ENCODE results near the gene TUBG1.
"Not testable (repeated sequence)": the region's sequence is repeated elsewhere in the genome, so short reads cannot be mapped to it uniquely, and the experiment has no call there.

Gene TUBG1

DNA sequence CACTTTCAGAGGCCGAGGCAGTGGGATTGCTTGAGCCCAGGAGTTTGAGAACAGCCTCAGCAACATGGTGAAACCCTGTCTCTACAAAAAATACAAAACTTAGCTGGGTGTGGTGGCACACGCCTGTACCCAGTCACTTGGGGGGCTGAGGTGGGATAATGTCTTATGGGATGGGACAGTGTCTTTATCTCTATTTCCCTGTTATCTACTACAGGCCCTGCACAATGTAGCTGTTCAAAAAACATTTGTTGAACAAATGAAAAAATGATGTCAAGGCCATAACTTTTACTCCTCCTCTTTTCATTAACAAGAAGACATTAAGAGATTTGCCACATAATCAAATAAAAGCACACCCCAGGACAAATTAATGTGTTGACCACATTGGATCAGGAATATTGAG lies 13.8 kb downstream of the TUBG1 start:
- no peak for FAIRE-seq
- DNase-seq (ENCODE audit: low spot score) = no peak

DNA sequence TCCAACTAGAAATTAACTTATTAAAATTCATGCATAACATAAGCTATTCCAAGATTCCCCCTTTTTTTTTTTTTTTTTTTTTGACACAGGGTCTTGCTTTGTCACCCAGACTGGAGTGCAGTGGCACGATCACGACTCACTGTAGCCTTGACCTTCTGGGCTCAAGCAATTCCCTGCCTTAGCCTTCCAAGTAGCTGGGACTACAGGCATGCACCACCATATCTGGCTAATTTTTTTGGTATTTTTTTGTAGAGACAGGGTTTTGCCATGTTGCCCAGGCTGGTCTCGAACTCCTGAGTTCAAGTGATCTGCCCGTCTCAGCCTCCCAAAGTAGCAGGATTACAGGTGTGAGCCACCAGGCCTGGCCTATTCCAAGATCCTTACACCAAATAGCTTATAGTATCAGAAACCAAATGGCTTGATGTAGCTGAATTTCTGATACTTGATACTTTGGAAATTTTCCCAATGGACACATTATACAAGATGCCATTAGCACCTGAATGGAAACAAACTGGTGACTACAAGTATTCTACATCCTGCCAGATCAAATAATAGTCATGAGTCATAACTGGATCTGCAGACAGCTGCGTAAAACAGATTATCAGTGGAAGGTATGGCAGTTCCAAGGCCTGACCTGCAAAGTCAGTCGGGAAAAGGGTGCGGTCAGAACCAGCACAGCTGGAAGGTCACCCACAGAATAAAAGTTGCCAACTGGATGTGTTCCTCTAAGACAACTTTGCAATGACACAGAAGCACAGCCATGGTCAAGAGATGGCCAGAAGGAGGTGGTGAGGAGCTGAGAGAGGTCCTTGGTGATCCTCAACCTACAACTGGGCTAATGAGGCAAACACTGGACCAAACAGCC lies 14.5 kb downstream of the TUBG1 start:
- DNase-seq (ENCODE audit: low spot score) = peak; percentile 62
- no peak for FAIRE-seq

DNA sequence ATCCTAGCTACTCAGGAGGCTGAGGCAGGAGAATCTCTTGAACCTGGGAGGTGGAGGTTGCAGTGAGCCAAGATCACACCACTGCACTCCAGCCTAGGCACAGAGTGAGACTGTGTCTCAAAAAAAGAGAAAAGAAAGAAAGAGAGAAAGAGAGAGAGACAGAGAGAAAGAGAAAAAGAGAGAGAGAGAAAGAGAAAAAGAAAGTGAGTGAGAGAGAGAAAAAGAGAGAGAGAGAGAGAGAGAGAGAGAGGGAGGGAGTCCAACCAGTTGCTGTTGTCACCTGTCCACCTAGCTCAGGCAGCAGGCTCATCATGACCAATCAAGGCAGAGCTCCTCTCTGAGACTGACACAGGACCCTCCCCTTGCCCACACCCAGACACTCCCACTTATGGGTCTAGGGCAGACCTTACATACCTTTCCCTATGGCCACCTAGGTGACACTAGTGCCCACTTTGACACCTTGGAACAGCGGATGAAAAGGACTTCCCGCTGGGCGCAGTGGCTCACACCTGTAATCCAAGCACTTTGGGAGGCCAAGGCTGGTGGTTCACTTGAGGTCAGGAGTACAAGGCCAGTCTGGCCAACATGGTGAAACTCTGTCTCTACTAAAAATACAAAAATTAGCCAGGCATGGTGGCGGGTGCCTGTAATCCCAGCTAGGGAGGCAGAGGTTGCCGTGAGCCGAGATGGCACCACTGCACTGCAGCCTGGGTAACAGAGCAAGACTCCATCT lies 17.7 kb downstream of the TUBG1 start:
- FAIRE-seq; DNase-seq (ENCODE audit: low spot score): not testable (repeated sequence)

DNA sequence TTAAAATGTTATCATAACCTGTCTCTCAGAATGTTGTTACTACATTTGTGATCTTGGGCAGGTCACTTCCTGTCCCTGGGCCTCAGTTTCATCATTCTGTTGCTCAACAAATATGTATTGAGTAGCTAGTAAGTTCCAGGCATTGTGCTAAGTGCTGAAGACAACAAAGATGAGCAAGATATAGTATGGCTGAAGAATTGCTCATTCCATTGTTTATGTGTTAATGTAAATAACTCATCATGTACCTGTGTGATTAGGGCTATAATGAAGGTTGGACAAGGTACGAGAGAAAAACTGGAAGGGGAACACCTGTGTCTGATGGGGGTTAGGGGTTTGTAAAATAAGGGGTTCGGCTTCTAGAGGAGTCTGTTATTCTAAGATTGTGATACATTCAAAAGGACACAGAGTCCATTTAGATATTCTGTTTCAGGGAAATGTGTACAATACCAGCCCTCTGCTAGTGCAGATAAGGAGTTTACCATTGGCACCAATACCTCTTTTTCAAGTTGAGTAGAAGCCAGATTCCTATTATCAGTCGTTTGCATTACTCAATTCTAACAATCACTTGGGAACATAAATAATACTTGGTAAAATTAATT lies 20.0 kb downstream of the TUBG1 start:
- FAIRE-seq = no peak
- DNase-seq (ENCODE audit: low spot score) = no peak

DNA sequence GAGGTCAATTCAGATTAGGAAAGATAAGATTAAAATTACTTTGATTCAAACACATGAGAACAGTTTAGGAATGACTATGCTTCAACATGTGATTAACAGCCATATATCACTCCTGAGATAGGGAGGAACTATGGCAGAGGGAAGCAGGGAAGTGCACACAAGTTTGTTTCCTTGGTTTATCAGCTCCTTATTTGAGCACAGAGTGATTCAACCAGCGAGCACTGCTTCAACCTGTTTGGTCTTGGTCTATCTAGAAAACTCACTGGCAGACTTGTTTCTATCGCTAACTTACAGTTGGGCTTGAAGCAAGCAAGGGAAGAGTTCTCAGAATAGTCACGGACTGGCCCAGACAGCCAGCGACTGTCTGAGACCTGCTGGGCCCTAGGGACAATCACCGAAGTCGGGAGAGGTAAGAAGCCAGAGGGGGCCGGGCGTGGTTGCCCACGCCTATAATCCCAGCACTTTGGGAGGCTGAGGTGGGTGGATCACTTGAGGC lies 23.5 kb downstream of the TUBG1 start:
- FAIRE-seq = no peak
- DNase-seq (ENCODE audit: low spot score) = no peak

DNA sequence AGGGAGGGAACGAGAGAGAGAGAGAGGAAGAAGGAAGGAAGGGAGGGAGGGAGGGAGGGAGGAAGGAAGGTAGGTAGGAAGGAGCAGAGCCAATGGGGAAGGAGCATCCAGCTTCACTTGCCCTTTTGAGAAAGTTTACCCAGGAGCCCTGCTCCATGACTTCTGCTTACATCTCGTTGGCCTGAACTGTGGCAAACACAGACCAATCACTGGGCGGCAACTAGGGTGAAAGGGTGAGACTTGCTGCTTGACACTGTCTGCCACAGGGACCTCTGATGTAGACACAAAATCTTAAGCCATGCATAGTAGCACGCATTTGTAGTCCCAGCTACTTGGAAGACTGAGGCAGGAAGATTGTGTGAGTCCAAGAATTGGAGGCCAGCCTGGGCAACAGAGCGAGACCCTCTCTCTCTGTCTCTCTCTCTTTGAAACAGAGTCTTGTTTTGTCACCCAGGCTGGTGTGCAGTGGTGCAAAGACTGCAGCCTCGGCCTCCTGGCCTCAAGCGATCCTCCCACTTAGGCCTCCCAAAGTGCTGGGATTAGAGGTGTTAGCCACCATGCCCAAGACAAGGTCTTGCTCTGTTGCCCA lies 30.1 kb downstream of the TUBG1 start:
- DNase-seq (ENCODE audit: low spot score) = no peak

DNA sequence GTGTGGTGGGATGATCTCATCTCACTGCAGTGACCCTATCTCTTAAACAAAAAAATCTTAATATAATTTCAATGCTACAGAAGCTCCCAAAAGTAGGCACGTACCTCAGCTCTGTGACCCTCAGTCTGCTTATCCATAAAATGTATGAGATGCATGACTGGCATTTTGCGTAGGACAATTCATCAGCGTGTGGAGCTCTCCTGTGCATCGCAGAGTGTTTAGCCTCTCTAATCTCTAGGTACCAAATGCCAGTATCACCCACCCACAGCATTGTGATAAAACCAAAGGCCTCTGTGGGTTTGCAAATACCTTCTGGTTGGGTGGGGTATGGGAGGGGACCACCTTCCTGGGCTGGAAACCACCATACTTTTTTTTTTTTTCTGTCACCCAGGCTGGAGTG lies 30.6 kb downstream of the TUBG1 start:
- no peak for DNase-seq (ENCODE audit: low spot score)
- no peak for FAIRE-seq

More for the DNA sequence above, 30.1 kb downstream of the TUBG1 start:
- no peak for FAIRE-seq

DNA sequence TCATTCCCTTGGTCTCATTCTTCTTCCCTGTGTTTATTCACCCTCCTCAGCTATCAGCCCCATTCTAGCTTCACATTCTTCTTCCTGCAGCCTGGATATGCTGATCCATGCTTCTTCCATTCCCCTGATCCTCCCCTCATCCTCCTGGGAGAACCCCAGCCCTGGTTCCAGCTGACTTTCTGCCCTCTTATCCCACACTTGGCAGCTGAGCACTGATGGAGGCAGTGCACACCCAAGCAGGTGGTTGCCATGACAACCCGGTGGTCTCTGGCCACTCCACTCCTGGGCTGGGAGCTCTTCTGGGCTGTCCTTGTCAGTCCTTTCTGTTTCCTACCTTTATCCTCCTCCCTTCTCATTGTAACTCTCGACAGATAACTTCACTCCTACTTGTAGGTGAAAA lies 32.9 kb downstream of the TUBG1 start:
- FAIRE-seq (no peak), DNase-seq (ENCODE audit: low spot score) (no peak)

DNA sequence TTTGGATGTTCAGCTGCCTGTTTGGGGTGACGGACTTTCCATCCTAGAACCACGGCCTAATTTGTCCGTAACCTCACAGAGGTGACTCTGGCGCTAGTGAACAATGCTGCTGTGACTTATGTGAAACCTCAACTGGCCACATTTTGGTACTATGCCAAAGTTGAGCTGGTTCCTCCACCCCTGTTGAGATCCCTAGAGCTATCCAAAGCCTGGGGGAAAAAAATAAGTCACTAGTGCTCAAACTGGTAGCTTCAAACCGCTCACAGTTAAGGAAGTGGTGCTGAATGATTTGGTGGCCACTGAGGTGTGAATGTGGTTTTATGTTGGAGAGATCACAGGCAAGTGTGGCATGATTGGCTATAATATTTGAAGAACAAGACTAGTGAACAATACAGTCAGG lies 38.3 kb downstream of the TUBG1 start:
- DNase-seq (ENCODE audit: low spot score) (no peak), FAIRE-seq (no peak)

DNA sequence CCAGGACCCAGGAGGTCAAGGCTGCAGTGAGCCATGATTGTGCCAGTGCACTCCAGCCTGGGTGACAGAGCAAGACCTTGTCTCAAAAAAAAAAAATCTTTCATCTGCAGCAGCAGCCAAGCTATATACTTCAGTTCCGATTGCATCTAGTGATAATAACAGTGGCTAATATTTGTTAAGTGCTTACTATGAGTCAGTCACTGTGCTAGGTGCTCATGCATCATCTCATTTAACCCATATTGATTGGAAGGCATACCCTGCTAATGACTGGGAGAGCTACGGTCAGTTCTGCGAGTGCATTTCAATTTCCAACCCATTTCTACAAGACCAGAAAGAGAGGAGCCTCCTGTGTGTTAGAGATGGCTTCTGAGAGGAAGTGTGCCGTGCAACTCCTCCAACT lies 41.9 kb downstream of the TUBG1 start:
- FAIRE-seq = no peak
- DNase-seq (ENCODE audit: low spot score) = no peak

DNA sequence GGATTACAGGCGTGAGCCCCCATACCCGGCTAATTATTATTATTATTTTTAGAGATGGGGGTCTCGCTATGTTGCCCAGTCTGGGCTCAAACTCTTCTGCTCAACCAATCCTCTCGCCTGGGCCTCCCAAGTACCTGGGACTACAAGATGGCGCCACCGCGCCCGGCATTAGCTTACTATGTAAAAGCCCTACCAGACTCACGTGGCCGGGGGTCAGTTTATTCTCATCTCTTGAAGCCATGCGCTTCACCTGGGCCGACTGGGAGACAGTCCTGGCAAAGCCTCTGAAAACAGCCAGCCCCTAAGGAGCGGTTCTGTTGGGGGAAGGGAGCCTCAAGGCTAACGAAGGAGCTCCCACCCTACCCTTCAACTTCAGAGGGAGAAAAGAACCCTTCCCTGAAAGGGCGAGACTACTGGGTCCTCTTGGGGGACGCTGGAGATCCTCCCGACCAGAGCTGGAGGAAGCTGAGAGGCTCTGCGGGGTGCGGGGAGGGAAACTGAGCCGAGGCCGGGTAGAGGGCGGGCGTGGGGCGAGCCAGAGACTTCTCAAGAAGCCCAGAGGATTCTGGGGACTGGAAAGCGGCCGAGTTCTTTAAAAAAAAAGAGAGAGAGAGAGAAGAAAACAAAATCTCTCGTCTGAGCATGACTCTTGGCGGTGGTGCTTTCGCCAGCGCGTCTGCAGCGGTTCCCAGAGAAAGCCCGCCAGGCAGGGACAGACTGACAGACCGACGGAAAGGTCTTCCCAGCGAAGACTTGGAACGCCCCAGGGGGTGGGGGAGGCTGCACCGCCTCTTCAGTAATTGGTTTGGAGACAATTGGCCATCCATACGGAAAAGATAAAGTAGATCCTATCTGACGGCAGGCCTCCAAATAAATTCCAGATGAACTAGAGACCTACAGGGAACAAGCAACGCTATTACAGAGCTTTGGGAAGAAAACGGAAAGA lies 44.0 kb downstream of the TUBG1 start:
- DNase-seq (ENCODE audit: low spot score) (no peak), FAIRE-seq (no peak)

DNA sequence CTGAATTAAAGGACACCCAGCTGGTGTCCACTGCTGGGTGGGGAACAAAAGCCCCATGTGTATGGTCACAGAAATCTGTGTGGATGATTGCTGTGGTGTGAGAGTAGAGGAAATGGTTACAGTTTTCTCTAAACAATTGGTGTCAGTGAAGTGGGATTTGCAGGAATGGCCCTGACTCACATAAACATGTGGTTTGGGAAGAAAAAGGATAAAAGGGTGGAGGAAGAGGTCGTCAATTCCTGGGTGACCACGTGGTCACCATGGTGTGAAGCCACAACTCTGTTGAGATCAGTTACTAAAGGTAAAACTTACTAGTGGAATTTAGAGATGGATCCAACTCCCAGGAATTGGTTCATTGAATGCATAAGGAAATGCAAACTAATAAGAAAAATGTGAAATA lies 46.0 kb downstream of the TUBG1 start:
- FAIRE-seq (no peak), DNase-seq (ENCODE audit: low spot score) (peak; percentile 36)

DNA sequence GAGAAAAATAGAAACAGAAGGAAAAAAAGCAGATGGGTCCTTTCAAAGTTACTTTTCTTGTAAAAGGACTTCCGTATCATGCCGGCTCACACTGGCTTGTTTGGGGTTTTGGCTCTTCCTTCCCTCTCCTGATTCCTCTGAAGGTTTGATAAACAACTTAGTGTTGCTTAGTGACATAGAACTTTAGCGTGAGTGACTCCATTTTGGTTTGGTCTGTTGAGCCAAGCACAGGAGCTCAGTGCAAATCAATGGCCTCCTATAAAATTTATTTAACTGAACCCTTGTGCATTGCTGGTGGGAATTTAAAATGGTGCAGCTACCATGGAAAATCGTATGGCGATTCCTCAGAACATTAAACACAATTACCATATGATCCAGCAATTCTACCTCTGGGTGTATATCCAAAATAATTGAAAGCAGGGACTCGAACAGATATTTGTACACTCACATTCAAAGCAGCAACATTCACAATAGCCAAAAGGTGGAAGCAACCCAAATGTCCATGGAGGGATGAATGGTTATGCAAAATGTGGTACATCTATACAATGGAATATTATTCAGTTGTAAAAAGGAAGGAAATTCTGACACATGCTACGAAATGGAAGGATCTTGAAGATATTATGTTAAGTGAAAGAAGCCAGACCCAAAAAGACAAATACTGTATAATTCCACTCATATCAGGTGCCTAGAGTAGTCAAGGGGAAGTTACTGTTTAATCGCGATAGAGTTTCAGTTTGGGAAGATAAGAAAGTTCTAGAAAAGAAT lies 48.5 kb downstream of the TUBG1 start:
- no peak for FAIRE-seq
- no peak for DNase-seq (ENCODE audit: low spot score)

DNA sequence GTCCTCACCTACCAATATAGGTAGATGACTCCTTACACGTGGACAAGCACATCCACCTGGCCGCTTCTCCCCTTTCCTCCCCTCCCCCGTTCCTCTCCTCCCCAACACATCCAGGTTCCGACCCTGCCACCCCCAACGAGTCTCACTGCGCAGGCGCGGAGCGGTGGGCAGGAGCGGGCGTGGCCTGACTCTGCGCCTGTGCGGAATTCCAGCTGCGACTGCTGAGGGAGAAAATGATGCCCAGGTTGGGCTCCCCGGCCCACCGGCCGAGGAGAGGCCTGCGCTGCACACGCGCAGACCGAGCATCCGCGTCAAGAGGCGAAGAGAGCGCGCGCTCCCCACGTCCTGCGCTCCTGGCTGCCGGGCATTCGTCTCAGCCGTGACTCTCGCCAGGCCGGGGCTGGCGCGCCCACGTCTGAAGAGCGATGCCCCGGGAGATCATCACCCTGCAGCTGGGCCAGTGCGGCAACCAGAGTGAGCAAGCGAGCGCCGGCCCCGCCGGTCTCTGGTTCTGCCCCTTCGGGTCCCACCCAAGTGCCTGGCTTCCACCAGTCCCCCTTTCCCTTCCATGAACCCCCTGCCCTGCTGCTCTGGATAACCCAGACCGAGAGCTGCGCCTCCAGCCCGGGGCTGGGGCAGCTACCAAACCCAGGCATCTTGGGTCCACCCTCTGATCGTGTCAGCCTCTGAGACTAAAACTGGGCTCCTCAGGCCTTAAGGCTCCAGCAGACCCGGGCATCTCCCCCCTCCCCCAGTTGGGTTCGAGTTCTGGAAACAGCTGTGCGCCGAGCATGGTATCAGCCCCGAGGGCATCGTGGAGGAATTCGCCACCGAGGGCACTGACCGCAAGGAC lies 49.8 kb downstream of the TUBG1 start, which contains the start of gene TUBG2:
Gene TUBG2 (plus strand): TSS at position 206 of the 853 bp plus-strand sequence. CDS start 220 bp downstream, at position 426.
- no peak for FAIRE-seq
- DNase-seq (ENCODE audit: low spot score) = peak; percentile 22

DNA sequence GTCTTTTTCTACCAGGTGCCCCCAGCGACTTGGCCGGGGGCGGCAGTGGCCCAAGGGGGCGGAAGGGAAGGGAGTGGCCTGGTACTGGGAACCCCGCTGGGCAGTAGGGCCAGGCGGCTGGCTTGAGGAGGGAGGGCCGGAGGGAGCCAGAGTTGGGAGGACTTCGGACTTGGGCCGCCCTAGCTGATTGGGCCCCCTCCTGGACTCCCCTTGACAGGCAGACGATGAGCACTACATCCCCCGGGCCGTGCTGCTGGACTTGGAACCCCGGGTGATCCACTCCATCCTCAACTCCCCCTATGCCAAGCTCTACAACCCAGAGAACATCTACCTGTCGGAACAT lies 50.4 kb downstream of the TUBG1 start:
- DNase-seq (ENCODE audit: low spot score); FAIRE-seq: not testable (repeated sequence)

DNA sequence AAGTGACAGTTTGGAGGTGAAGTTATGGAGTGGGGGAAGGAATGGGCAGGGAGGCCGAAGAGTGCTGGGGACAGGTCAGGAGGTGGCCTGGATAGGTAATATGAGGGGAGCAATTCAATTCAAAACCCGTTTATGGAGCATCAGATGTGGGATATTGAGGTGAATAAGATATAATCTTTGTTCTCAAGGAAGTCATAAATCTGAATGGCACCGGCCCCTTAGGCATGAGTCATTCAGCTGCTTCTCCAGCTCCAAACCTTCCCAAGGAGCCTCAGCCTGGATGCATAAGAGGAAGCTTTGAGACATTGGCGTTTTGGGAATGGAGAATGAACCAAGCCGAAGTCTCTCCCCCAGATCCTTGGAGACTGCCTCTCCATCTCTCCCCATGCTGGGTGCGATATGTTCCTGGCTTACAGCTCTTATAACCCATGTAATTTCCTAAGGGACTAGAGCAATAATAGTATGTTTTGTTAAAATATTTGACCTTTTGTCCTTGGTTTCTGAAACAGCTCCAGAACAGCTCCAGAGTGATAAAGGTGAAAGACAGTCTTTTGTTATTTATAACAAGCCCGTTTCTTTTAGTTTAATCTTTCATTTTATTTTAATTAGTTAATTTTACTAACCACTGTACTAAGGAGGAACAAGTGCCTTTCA lies 51.3 kb downstream of the TUBG1 start:
- DNase-seq (ENCODE audit: low spot score) = peak; percentile 80
- FAIRE-seq = no peak

Data from urothelium cell line (cell line).